ENCODE measurements around the gene VARS1. TPM values are rescaled to one million over a fixed set of nuclear protein-coding genes. Genes with fewer than 3 reads are reported as not detected.
A peak's percentile ranks its signal among the peaks of the same experiment; 100 is the strongest.

Gene VARS1
- total and polyA plus RNA-seq, 5 experiments from 2014 or later: 27.5 to 40.3 (median 37.6) TPM

DNA sequence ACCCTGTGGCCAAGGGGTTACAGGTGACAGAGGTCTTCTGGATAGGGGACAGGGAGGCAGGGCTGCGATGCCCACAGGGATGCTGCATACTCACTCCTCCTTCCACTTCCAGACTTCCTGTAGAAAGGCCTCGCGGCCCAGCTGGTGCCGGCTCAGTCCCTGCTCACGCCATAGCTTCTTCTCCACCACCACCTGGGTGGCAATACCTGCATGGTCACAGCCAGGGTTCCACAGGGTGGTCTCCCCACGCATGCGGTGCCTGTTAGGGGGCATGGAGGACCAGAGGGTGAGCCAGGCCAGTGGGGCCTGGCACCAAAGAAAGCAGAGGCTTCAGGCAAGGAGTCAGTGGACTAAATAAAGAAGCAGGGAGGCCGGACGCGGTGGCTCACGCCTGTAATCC, 10.1 kb downstream of the VARS1 start:
- ATAC-seq (no peak), DNase-seq (no peak)
- Mint-ChIP-seq H3K4me3 (no peak overlapping the region), H3K36me3 (peaks cover under 1 to 55% (median 14%) of the 10 kb centered on the region in 3 donors), H3K9me3 (no peaks in the 10 kb centered on the region), H3K27ac (no peak overlapping the region), H3K4me1 (peaks cover 0 to 7% (median under 1%) of the 10 kb centered on the region in 4 donors), H3K27me3 (no peaks in the 10 kb centered on the region)
- POLR2A ChIA-PET: interaction anchor here (1.6 kb wide), 1 partner anchor 10 kb away, joined by 6 read pairs; the partner anchor contains the start of gene VARS1

DNA sequence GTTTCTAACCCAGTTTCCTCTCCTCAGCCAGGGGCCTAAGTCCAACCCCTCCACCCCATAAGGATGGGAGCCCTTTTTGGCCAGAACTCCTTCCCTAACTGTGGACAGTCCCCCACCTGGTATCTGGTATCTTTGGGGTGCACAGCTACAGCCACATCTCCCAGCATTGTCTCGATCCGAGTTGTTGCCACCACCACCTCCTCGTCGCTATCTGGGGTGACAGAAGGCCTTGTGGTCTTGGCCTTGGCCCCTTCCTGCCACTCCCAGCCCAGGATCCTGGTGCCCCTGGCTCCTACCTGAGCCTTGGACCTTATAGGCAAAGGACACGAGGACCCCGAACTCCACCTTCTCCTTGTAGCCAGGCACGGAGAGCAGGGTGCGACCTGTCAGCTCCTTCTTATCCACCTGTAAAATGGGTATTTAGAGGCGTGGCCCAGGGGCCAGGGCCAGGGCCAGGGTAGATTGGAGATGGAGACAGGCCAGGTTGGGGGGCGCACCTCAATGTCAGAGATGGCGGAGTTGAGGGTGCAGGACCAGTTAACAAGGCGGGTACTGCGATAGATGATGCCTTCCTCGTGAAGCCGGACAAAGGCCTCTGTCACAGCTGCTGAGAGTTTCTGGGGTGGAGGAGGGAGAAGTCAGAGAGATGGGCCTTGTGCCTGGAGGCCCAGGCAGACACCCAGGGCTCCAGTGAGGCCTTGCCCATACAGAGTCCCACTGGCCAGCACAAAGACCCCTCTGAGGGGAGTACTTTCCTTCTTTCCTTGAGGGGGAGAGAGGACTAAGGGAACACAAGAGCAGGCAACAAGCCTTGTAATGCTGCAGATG, 11.2 kb downstream of the VARS1 start:
- Mint-ChIP-seq H3K27me3 (no peaks in the 10 kb centered on the region), H3K9me3 (no peaks in the 10 kb centered on the region), H3K4me1 (peaks cover 0 to 3% (median under 1%) of the 10 kb centered on the region in 4 donors), H3K36me3 (peaks cover 0 to 57% (median 18%) of the 10 kb centered on the region in 3 donors), H3K27ac (peak overlapping the region in 1 of 10 donors; percentile 40), H3K4me3 (no peak overlapping the region)
- DNase-seq (no peak), ATAC-seq (no peak)
- POLR2A ChIA-PET: interaction anchor here (0.6 to 1.6 kb wide), 4 partner anchors 9 to 125 kb away, joined by 3 to 6 read pairs (median 4); partner anchors contain the start of gene VARS1

DNA sequence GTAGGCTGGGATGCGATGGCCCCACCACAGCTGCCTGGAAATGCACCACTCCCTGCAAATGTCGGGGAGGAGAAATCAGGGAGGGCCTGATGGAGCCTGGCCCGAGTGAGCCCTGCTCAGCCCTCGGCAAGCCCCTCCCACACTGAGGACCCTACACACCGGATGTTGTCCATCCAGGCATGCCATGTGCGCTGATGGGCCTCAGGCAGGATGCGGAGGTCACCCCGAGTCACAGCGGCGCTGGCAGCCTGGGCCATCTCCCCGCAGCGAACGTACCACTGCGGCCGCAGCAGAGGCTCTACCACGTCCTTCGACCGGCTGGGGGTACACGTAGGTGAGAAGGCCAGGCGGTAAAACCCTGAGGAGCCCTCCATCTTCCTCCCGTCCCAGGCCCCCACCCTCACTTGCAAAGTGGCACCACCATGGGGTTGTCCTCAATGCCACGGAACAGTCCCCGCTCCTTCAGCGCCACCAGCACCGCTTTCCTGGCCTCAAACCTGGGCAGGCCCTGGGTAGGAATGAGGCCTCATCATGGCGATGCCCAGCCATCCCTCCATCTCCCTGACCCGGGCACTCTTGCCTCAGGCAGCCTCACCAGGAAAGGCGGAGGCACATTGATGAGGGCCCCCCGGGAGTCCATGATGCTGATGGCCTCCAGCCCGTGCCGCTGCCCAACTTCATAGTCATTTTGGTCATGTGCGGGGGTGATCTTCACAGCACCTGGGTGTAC, 13.3 kb downstream of the VARS1 start:
- POLR2A ChIA-PET: interaction anchor here (0.6 kb wide), 1 partner anchor 11 kb away, joined by 4 read pairs; no protein-coding TSS in a partner anchor
- ATAC-seq (no peak), DNase-seq (no peak)
- Mint-ChIP-seq H3K27me3 (no peaks in the 10 kb centered on the region), H3K4me3 (no peak overlapping the region), H3K9me3 (no peaks in the 10 kb centered on the region), H3K4me1 (peaks cover 3 to 8% (median 7%) of the 10 kb centered on the region in 4 donors), H3K36me3 (peaks cover 0 to 55% (median 21%) of the 10 kb centered on the region in 3 donors), H3K27ac (no peak overlapping the region)

DNA sequence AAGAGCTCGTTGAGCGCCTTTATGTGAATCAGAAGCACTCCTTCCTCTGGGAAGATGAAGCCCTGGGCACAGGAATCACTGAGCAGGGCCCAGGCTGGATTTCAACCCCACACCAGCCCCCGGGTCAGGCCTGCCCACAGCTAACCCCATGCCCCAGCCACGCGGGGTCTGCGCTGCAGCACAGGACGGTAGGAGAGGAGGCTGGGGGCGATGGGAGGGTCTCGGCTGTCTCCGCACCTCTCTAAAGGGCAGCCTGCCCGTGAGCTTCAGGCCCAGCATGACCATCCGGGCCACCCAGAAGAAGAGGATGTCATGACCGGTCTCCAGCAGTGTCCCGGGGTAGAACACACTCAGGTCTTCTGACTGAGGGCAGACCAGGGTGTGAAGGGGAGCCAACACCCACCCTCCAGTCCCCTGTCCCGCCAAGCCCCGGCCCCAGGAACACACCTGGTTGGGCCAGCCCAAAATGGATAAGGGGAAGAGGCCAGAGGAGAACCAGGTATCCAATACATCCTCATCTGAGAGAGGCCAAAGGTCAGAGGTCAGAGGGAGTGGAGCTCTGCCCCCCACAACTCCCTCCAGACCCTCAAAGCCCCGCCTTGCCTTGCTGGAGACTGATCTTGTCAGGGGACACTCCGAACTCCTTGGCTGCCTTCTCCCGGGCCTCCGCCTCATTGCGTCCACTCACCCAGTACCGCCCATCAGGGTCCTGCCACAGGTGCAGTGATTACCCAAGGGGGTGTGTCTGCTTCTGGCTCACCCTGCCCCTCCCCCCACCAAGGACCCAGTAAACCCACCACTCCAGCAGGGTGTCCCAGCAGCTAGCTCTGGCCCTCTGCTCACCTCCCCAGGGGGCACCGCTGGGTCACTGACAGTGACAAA, 14.1 kb downstream of the VARS1 start:
- no peak overlapping the region for H3K4me3 Mint-ChIP-seq
- peaks cover 0 to 51% (median 21%) of the 10 kb centered on the region in 3 donors for H3K36me3 Mint-ChIP-seq
- peak overlapping the region in 1 of 10 donors; percentile 14 for H3K27ac Mint-ChIP-seq
- H3K9me3 Mint-ChIP-seq: no peaks in the 10 kb centered on the region
- ATAC-seq (no peak), DNase-seq (no peak)
- POLR2A ChIA-PET: interaction anchor here (0.6 to 0.7 kb wide), 2 partner anchors 10 to 12 kb away, joined by 4 read pairs; no protein-coding TSS in a partner anchor
- peaks cover 0 to under 1% (median 0%) of the 10 kb centered on the region in 5 donors for H3K27me3 Mint-ChIP-seq
- H3K4me1 Mint-ChIP-seq: peaks cover 4 to 16% (median 15%) of the 10 kb centered on the region in 4 donors

DNA sequence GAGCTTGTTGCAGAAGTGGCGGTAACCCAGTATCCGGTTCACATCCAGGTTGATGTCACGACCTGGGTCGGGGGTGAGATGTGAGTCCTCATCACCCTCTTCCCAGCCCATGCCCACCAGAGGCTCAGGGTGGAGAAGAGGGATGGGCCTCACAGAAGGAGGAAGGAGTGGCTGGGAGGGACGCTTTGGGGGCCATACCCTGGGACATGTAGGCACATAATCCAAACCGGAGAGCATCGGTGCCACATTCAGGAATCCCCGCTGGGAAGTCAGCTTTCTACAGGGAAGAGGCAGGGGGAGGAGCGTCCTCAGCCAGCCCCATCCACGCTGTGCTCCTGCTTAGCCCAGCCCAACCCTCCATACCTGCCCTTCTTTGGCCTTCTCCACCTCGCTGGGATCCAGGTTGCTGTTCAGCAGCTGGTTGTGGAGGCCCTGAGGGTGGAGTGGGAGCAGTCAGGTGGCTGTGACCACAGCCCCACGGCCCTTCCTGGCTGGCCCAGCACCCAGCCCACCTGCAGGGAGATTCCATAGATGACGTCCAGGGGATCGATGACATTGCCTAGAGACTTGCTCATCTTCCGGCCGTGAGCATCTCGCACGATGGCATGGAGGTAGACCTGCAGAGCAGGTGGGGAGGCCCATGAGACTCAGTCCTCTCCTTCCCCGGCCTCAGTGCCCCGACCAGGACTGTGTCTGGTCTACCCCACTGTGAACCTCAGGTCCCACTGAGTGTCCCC, 14.9 kb downstream of the VARS1 start:
- Mint-ChIP-seq H3K4me3 (no peak overlapping the region), H3K9me3 (no peaks in the 10 kb centered on the region), H3K4me1 (peaks cover 6 to 22% (median 19%) of the 10 kb centered on the region in 4 donors), H3K27me3 (peaks cover 0 to 8% (median 0%) of the 10 kb centered on the region in 5 donors), H3K27ac (no peak overlapping the region), H3K36me3 (peaks cover 0 to 49% (median 21%) of the 10 kb centered on the region in 3 donors)
- no peak for ATAC-seq
- POLR2A ChIA-PET: interaction anchor here (0.7 kb wide), 1 partner anchor 9 kb away, joined by 4 read pairs; no protein-coding TSS in a partner anchor
- DNase-seq: no peak

DNA sequence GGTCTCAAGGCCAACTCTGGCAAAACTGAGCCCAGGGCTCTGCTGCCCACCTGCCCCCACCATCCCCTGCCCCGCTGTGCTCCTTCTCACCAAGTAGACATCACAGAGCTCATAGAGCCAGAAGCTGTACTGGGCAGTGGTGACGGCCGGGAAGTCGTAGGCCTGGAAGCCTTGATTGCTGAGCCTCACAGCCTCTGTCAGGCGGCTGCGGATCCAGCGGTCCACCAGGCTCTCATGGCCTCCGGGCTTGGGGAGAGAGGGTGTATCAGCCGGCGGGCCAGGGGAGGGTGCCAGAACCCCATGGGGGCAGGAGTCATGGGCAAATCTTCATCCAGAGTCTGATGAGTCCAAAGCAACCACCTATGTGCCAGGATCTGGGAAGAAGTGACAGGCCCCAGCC, 15.6 kb downstream of the VARS1 start:
- Mint-ChIP-seq H3K36me3 (peaks cover 0 to 49% (median 21%) of the 10 kb centered on the region in 3 donors), H3K4me1 (peaks cover 9 to 27% (median 23%) of the 10 kb centered on the region in 4 donors), H3K9me3 (no peaks in the 10 kb centered on the region), H3K4me3 (no peak overlapping the region), H3K27ac (no peak overlapping the region), H3K27me3 (peaks cover 0 to 13% (median 0%) of the 10 kb centered on the region in 5 donors)
- ATAC-seq (no peak), DNase-seq (no peak)
- POLR2A ChIA-PET: no interaction called here

DNA sequence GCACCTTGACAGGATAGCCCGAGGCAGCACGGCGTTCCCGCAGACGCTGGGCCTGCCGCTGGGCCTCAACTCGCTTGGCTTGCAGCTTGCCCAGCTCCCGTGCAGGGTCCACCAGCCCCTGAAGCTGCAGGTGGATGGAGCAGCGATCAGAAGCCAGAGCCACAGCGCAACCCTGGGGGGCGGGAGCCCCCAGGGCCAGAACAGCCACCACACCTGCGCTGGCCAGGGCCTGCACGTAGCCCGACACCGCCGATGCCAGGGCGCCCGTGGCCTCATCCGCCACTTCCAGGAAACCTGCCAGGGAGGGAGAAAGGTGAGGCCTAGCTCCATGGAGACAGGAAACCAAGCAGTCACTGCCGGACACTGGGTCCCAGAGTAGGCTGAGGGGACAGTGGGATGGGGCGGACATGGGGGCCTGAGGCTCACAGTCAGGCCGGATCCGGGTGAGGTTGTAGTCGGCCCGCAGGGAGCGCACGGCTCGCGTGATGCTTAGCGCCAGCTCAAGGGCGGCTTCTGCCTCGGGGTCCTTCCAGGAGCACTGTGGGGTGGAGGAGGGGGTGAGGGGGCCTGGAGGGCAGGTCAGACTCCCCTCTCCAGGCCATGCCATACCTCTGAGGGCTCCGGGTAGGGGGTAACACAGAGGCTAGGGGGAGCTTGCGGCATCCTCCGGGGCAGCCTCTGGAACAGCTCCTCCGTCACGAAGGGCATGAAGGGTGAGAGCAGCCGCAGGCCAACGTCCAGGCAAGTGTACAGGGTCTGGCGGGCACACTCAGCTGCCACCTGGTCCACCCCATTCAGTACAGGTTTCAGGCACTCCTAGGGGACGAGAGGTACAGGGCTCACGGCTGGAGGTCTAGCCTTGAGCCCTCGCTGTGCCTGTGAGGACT, 16.3 kb downstream of the VARS1 start:
- H3K27ac Mint-ChIP-seq: no peak overlapping the region
- ATAC-seq: no peak
- no peak for DNase-seq
- POLR2A ChIA-PET: no interaction called here
- H3K4me3 Mint-ChIP-seq: no peak overlapping the region
- peaks cover 0 to 42% (median 16%) of the 10 kb centered on the region in 3 donors for H3K36me3 Mint-ChIP-seq
- no peaks in the 10 kb centered on the region for H3K9me3 Mint-ChIP-seq
- H3K27me3 Mint-ChIP-seq: peaks cover 0 to 13% (median 0%) of the 10 kb centered on the region in 5 donors
- H3K4me1 Mint-ChIP-seq: peaks cover 9 to 27% (median 24%) of the 10 kb centered on the region in 4 donors

DNA sequence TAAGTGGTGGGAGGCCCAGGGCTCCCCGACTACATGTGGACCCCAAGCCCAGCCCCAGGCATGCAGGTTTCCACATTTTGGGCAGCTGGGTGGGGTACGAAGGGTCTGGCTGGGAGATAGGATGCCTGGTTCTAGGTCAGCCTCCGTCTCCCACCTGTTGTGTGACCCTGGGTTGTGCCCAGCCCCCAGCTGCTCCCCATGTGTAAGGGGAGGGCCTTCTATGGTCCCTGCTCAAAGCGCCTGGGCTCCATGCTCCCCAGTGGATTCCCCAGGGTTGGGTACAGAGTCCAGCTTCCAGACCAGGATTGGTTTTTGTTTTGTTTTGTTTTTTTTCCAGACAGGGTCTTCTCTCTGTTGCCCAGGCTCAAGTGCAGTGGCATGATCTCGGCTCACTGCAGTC, 17.4 kb downstream of the VARS1 start:
- no peak overlapping the region for H3K4me3 Mint-ChIP-seq
- ATAC-seq: no peak
- peaks cover 0 to 38% (median 16%) of the 10 kb centered on the region in 3 donors for H3K36me3 Mint-ChIP-seq
- H3K27ac Mint-ChIP-seq: no peak overlapping the region
- no peak for DNase-seq
- peaks cover 9 to 29% (median 25%) of the 10 kb centered on the region in 4 donors for H3K4me1 Mint-ChIP-seq
- no peaks in the 10 kb centered on the region for H3K9me3 Mint-ChIP-seq
- peaks cover 0 to 13% (median 0%) of the 10 kb centered on the region in 5 donors for H3K27me3 Mint-ChIP-seq
- POLR2A ChIA-PET: no interaction called here

DNA sequence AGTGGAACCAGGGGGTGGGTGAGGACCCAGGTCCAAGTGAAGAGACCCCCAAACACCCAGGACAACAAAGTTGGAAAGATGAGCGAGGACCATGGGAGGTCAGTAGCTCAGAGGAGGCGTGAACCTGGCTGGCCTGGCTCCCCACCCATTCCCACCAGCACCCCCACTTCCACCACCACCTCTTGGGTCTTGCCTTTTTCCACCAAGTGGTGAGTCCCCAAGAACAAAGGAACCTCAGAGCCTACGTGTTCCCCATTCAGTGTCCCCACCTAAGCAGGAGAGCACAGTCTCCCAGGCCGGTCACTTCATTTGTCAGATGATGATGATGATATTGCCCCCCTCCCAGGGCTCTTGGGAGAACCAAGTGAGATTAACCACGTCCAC, 17.9 kb downstream of the VARS1 start:
- Mint-ChIP-seq H3K27ac (peak overlapping the region in 2 of 10 donors; percentile 20 to 43), H3K9me3 (no peaks in the 10 kb centered on the region), H3K4me3 (peak overlapping the region in 1 of 10 donors; percentile 55), H3K27me3 (peaks cover 0 to 13% (median 0%) of the 10 kb centered on the region in 5 donors), H3K4me1 (peaks cover 9 to 35% (median 30%) of the 10 kb centered on the region in 4 donors), H3K36me3 (peaks cover 0 to 33% (median 13%) of the 10 kb centered on the region in 3 donors)
- ATAC-seq (no peak), DNase-seq (no peak)
- POLR2A ChIA-PET: no interaction called here

DNA sequence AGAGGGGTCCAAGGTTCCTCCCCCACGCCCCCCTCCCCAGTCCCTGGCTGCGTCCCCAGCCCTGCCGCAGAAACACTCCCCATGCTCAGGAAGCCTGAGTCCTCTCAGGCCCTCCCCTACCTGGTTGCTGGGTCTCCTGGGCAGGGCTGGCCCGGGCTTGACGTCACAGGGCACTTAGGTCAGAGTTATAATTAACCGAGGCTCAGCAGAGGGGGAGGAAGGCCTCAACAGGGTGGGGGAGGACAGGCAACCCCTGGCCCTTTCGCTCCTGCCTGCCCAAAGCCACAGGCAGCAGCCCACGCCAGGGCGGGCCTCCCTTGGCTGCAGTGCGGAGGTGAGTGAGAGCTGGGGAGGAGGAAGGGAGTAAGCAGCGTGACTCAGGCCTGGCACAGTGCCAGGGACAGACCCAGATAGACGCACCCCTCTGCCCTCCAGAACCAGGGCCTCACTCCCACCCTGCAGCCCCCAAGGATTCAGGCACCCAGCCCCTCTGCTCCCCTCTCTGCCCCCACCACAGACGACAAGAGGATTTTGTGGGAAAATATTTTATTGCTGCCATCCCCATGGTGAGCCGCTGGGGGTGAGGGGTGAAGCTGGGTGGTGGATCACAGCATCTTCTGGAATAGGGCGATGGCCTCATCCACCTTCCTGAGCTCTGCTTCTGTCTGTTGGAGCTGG, 18.4 kb downstream of the VARS1 start, which contains the start of gene VWA7:
Gene VWA7, minus strand, starts transcription at position 340 of the 678 bp plus-strand sequence. CDS start 549 bp downstream, outside the sequence.
- Mint-ChIP-seq H3K4me1 (peaks cover 9 to 37% (median 35%) of the 10 kb centered on the region in 4 donors), H3K27ac (peak within 1 kb of the TSS in 5 of 10 donors; percentile 35 to 89 (median 55)), H3K36me3 (peaks cover 0 to 29% (median 10%) of the 10 kb centered on the region in 3 donors), H3K9me3 (no peaks in the 10 kb centered on the region), H3K4me3 (peak within 1 kb of the TSS in 8 of 10 donors; percentile 12 to 62 (median 46)), H3K27me3 (peaks cover 0 to 13% (median 0%) of the 10 kb centered on the region in 5 donors)
- peak in 8 of 10 donors; percentile 24 to 76 (median 32) for DNase-seq
- POLR2A ChIA-PET: interaction anchor here (0.9 kb wide), 1 partner anchor 50 kb away, joined by 3 read pairs; the partner anchor contains the start of gene HSPA1B
- peak; percentile 65 for ATAC-seq

Data from naive thymus-derived CD8-positive, alpha-beta T cell (primary cell).